Endodermal cell (in vitro differentiated cells): Measurements from ENCODE around the gene ST8SIA5. TPM values are rescaled to one million over a fixed set of nuclear protein-coding genes. Genes with fewer than 3 reads are reported as not detected.

ENCODE experiments used
- DNase-seq: peaks from one replicate; pipeline ENCODE4 v3.0.0-alpha.2; 2017
- H3K27ac ChIP-seq: 2 replicates; pipeline ENCODE4 v1.5.1; 2013; ENCODE audit warnings: mild to moderate bottlenecking, low read depth, low read length, moderate library complexity
- H3K27me3 ChIP-seq: 2 replicates; pipeline ENCODE4 v1.6.1; 2013; ENCODE audit warnings: mild to moderate bottlenecking, low read length, moderate library complexity; ENCODE audit not compliant: insufficient read depth, control insufficient read depth, poor library complexity, severe bottlenecking
- H3K36me3 ChIP-seq: 2 replicates; pipeline ENCODE4 v1.7.0; 2013; ENCODE audit warnings: mild to moderate bottlenecking, low read length, moderate library complexity; ENCODE audit not compliant: control insufficient read depth, insufficient read depth
- H3K4me1 ChIP-seq: one replicate; pipeline ENCODE4 v1.7.0; 2013; ENCODE audit warnings: low read length; ENCODE audit not compliant: control insufficient read depth, insufficient read depth
- H3K4me3 ChIP-seq: 2 replicates; pipeline ENCODE4 v1.5.1; 2013; ENCODE audit warnings: mild to moderate bottlenecking, low read length, moderate library complexity
- H3K9ac ChIP-seq: 2 replicates; pipeline ENCODE4 v1.6.1; 2013; ENCODE audit warnings: mild to moderate bottlenecking, low read length, moderate library complexity; ENCODE audit not compliant: poor library complexity, severe bottlenecking; ENCODE audit errors: extremely low read depth
- H3K9me3 ChIP-seq: 2 replicates; pipeline ENCODE4 v1.6.1; 2013; ENCODE audit warnings: mild to moderate bottlenecking, low read length, moderate library complexity; ENCODE audit not compliant: control insufficient read depth
- H3K27ac Mint-ChIP-seq: 2 replicates; pipeline ENCODE4 v1.8.0; 2020; ENCODE audit warnings: mixed read lengths
- H3K27me3 Mint-ChIP-seq: 2 replicates; pipeline ENCODE4 v1.8.0; 2021; ENCODE audit warnings: mild to moderate bottlenecking, mixed read lengths; ENCODE audit not compliant: insufficient read depth
- H3K36me3 Mint-ChIP-seq: 2 replicates; pipeline ENCODE4 v1.8.0; 2020; ENCODE audit warnings: low read depth, mixed read lengths
- H3K4me1 Mint-ChIP-seq: 2 replicates; pipeline ENCODE4 v1.8.0; 2020; ENCODE audit warnings: mixed read lengths
- H3K4me3 Mint-ChIP-seq: 2 replicates; pipeline ENCODE4 v1.8.0; 2020; ENCODE audit warnings: mild to moderate bottlenecking, moderate library complexity, mixed read lengths
- H3K9me3 Mint-ChIP-seq: 2 replicates; pipeline ENCODE4 v1.8.0; 2020; ENCODE audit warnings: mild to moderate bottlenecking, mixed read lengths
- WGBS, 2 experiments: methylation state at CpG; one replicate each; pipeline versions ENCODE4 v1.1.5 to v1.1.7; 2013; ENCODE audit warnings: missing lambda C conversion rate in 2 of 2, mixed read lengths in 1 of 2; ENCODE audit not compliant: insufficient coverage in 1 of 2, insufficient read length in 1 of 2; 5-methylcytosine and 5-hydroxymethylcytosine counted together
- total RNA-seq, 2 donors: library from RNA; stranded (reverse); fragmentation: NEBNext Ultra II Directional in 1 of 2; extraction: Animal tissue kit (Norgen Biotek cat#: 25700) in 1 of 2; gene quantifications; 2 replicates in 1 of 2; 3 replicates in 1 of 2; pipeline ENCODE4 v1.2.1, GENCODE V29; 2021
- TF ChIP-seq, protein P1 (sequence below): fragments of 200-600 bp; sonication (generic); conservative IDR thresholded peaks from 2 replicates; pipeline ENCODE4 v1.5.0; 2021; ENCODE audit warnings: antibody characterized with exemption, mild to moderate bottlenecking

The ST8SIA5 gene
- total RNA-seq, 2 donors from 2014 or later = 0.24 to 0.73 TPM

DNA sequence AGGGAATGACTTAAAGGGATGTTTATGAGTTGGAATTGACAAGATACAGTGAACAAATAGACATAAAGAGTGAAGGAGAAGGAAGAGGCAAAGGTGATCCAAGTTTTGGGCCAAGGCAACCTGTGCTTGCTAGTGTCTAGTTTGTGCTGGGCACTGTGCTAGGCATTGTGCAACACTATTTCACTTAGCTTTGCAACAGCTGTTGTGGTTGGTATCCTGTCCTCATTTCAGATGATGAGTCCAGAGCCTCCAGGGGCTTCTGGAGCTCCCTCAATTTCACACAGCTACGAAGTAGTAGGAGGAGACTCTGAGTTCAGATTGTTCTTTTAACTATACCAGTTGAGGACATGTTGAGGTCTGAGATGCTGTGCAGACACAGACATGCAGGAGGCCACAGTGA is 81.7 kb downstream of the ST8SIA5 start:
- H3K27ac Mint-ChIP-seq = no peak overlapping the region

DNA sequence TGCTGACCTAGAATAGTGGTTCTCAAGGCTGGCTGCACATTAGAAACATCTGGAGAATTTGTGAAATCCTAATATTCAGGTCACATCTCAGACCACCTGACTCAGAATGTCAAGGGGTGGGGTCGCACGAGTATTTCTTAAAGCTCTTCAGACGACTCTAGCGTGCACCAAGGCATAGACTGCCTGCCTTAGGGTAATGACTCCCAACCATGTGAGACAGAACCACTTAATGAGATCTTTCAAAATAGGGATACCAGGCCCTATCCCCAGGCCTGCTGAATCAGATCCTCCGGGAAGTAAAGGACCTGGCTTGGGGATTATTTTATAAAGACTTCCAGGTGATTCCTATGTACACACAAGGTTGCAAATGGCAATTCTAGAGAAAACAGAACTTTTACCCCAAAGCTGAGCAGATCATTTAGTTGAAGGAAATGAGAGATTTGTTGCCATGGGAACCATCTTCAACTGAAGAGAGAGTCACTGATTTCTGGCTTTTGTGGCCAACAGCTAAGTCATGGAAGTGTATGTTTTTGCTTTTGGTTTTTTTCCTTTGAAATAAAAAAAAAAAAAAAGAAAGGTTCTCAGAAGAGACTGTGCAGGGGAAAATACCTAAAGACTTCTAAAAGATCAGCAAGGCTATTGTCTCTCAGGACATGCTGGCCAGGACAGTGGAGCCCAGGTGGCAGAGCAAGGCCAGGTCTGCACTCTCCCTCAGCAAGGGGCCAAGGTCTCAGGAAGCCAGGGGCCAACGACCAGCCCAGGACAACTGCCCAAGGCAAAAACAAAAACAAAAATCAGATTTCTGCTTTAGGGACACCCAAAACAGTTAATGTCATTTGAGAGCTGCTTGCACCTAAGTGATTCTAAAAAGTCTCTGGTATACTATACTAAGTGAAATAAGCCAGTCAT is 84.5 kb downstream of the ST8SIA5 start:
- Histone ChIP-seq H3K9me3 (no peaks in the 10 kb centered on the region), H3K4me3 (no peak overlapping the region), H3K36me3 (no peaks in the 10 kb centered on the region), H3K4me1 (no peaks in the 10 kb centered on the region), H3K9ac (no peak overlapping the region), H3K27me3 (no peaks in the 10 kb centered on the region), H3K27ac (no peak overlapping the region)
- Mint-ChIP-seq H3K9me3 (no peaks in the 10 kb centered on the region), H3K27ac (no peak overlapping the region), H3K4me3 (no peak overlapping the region), H3K27me3 (peaks cover 4% of the 10 kb centered on the region), H3K36me3 (no peaks in the 10 kb centered on the region), H3K4me1 (peaks cover 10% of the 10 kb centered on the region)
- TF ChIP-seq, protein P1, sequence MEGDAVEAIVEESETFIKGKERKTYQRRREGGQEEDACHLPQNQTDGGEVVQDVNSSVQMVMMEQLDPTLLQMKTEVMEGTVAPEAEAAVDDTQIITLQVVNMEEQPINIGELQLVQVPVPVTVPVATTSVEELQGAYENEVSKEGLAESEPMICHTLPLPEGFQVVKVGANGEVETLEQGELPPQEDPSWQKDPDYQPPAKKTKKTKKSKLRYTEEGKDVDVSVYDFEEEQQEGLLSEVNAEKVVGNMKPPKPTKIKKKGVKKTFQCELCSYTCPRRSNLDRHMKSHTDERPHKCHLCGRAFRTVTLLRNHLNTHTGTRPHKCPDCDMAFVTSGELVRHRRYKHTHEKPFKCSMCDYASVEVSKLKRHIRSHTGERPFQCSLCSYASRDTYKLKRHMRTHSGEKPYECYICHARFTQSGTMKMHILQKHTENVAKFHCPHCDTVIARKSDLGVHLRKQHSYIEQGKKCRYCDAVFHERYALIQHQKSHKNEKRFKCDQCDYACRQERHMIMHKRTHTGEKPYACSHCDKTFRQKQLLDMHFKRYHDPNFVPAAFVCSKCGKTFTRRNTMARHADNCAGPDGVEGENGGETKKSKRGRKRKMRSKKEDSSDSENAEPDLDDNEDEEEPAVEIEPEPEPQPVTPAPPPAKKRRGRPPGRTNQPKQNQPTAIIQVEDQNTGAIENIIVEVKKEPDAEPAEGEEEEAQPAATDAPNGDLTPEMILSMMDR = no peak
- WGBS, 2 experiments = 80 to 92% methylated on average over 4 to 6 of the region's 6 CpGs
- no peak for DNase-seq

More for the DNA sequence above, 81.7 kb downstream of the ST8SIA5 start:
- Histone ChIP-seq H3K27me3 (no peaks in the 10 kb centered on the region), H3K27ac (no peak overlapping the region), H3K4me1 (no peaks in the 10 kb centered on the region), H3K4me3 (no peak overlapping the region), H3K9me3 (no peaks in the 10 kb centered on the region), H3K36me3 (no peaks in the 10 kb centered on the region), H3K9ac (no peak overlapping the region)
- 91% methylated on average over 1 of the region's 1 CpG; no CpG with 5 or more reads in 1 of the 2 experiments for WGBS, 2 experiments
- Mint-ChIP-seq H3K4me3 (no peak overlapping the region), H3K27me3 (peaks cover 4% of the 10 kb centered on the region), H3K36me3 (no peaks in the 10 kb centered on the region), H3K9me3 (no peaks in the 10 kb centered on the region), H3K4me1 (peaks cover 10% of the 10 kb centered on the region)
- TF ChIP-seq, protein P1 = no peak
- no peak for DNase-seq

DNA sequence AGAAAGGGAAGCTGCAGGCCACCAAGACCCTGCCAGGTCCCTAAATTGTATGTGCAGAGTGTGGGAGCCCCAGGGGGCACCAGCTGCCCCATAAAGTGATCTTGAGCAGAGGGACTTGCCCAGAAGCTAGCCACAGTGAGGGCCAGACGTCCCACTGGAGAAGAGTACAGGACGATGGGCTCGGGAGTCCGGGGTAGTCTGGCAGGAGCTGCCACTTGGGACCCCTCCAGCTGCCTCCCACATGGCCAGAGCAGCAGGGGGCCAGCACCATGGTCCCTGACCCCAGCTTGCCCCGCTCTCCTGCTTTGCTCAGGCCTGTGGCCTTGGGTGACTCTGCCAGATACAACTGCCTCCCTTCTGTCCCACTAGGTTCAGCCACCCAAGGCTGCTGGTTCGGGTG is 88.2 kb downstream of the ST8SIA5 start:
- H3K36me3 ChIP-seq = no peaks in the 10 kb centered on the region
- Mint-ChIP-seq H3K4me1 (peaks cover 10% of the 10 kb centered on the region), H3K4me3 (no peak overlapping the region), H3K27ac (no peak overlapping the region), H3K9me3 (peaks cover under 1% of the 10 kb centered on the region), H3K27me3 (no peaks in the 10 kb centered on the region), H3K36me3 (no peaks in the 10 kb centered on the region)
- H3K4me1 ChIP-seq = no peaks in the 10 kb centered on the region
- no peak for DNase-seq
- no peaks in the 10 kb centered on the region for H3K9me3 ChIP-seq
- H3K4me3 ChIP-seq = no peak overlapping the region
- no peaks in the 10 kb centered on the region for H3K27me3 ChIP-seq
- no peak overlapping the region for H3K27ac ChIP-seq
- H3K9ac ChIP-seq = no peak overlapping the region
- TF ChIP-seq, protein P1 = no peak
- WGBS, 2 experiments = 74 to 92% methylated on average over 2 to 6 of the region's 6 CpGs
